Ovary (tissue), 3 donors: ENCODE measurements around the gene PLA2G4D.

ENCODE experiments used
- EP300 ChIP-seq: sonication (generic); formaldehyde crosslinking; IDR thresholded peaks from one replicate; pipeline ENCODE4 v1.6.1; 2017; ENCODE audit warnings: antibody characterized with exemption
- POLR2A ChIP-seq: fragments of 450-650 bp; IDR thresholded peaks from one replicate; pipeline ENCODE4 v1.6.1; 2017; ENCODE audit warnings: antibody characterized with exemption, mild to moderate bottlenecking, moderate library complexity
- TF ChIP-seq, protein P1 (sequence below), 3 donors: fragments of 450-650 bp in 2 of 3; fragments of 200-600 bp in 1 of 3; IDR thresholded peaks; one replicate each; pipeline versions ENCODE4 v1.5.1 to v1.8.0; 2016 to 2022; ENCODE audit warnings: antibody characterized with exemption in 3 of 3, mild to moderate bottlenecking in 1 of 3
- donor health status: DM: no; HTN: no; CAD: no.

DNA sequence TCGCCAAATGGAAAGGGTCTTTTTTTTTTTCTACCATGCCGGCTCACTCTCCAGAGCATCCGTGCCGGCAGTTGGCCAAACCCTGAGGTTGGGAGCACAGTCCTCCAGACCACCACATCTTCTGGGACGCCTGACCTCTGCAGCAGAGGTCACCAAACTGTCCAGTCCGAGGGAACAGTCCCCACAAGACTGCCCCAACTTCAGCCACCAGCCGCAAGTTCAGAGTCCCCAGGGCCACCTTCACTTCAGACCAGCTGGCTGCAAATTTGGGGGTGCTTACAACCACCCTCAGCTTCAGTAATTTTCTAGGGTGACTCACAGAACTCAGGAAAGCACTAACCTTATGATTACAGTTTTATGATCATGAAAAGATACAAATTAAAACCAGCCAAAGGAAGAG is 28.9 kb downstream of the PLA2G4D start:
- TF ChIP-seq POLR2A = no peak
- TF ChIP-seq, protein P1, sequence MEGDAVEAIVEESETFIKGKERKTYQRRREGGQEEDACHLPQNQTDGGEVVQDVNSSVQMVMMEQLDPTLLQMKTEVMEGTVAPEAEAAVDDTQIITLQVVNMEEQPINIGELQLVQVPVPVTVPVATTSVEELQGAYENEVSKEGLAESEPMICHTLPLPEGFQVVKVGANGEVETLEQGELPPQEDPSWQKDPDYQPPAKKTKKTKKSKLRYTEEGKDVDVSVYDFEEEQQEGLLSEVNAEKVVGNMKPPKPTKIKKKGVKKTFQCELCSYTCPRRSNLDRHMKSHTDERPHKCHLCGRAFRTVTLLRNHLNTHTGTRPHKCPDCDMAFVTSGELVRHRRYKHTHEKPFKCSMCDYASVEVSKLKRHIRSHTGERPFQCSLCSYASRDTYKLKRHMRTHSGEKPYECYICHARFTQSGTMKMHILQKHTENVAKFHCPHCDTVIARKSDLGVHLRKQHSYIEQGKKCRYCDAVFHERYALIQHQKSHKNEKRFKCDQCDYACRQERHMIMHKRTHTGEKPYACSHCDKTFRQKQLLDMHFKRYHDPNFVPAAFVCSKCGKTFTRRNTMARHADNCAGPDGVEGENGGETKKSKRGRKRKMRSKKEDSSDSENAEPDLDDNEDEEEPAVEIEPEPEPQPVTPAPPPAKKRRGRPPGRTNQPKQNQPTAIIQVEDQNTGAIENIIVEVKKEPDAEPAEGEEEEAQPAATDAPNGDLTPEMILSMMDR (IDR thresholded peaks at IDR 0.05) = no peak
- no peak for TF ChIP-seq EP300
